ENCODE data around the gene FGGY.
"Not testable (repeated sequence)": the region's sequence is repeated elsewhere in the genome, so short reads cannot be mapped to it uniquely, and the experiment has no call there.

FGGY gene

GRCh38 chr1:59494145-59494833 is 197.4 kb downstream of the FGGY start:
- DNase-seq = no peak

- DNase-seq = not testable (repeated sequence)
Observed at GRCh38 chr1:59496156-59496555, 199.3 kb downstream of the FGGY start.

- no peak for DNase-seq
Observed at GRCh38 chr1:59497616-59498015, 200.7 kb downstream of the FGGY start.

GRCh38 chr1:59498640-59499039 is 201.7 kb downstream of the FGGY start:
- DNase-seq = no peak

GRCh38 chr1:59499273-59499942 is 202.5 kb downstream of the FGGY start:
- no peak for DNase-seq

GRCh38 chr1:59499943-59500569 is 203.2 kb downstream of the FGGY start:
- DNase-seq = no peak

GRCh38 chr1:59500950-59501742 is 204.3 kb downstream of the FGGY start:
- no peak for DNase-seq

- DNase-seq = no peak
Observed at GRCh38 chr1:59502009-59502691, 205.3 kb downstream of the FGGY start.

GRCh38 chr1:59504276-59504675 is 207.4 kb downstream of the FGGY start:
- DNase-seq = no peak

- no peak for DNase-seq
Observed at GRCh38 chr1:59505596-59506028, 208.7 kb downstream of the FGGY start.

GRCh38 chr1:59506952-59507351 is 210.1 kb downstream of the FGGY start:
- no peak for DNase-seq

GRCh38 chr1:59509341-59509875 is 212.5 kb downstream of the FGGY start:
- no peak for DNase-seq

- DNase-seq = no peak
Observed at GRCh38 chr1:59510249-59510648, 213.4 kb downstream of the FGGY start.

GRCh38 chr1:59511476-59512465 is 214.9 kb downstream of the FGGY start:
- no peak for DNase-seq

GRCh38 chr1:59512702-59513101 is 215.8 kb downstream of the FGGY start:
- DNase-seq = no peak

GRCh38 chr1:59514061-59514909 is 217.4 kb downstream of the FGGY start:
- DNase-seq = no peak

- no peak for DNase-seq
Observed at GRCh38 chr1:59516881-59517280, 220.0 kb downstream of the FGGY start.

GRCh38 chr1:59520194-59520593 is 223.3 kb downstream of the FGGY start:
- no peak for DNase-seq

- DNase-seq = no peak
Observed at GRCh38 chr1:59520827-59521418, 224.0 kb downstream of the FGGY start.

GRCh38 chr1:59521456-59521855 is 224.6 kb downstream of the FGGY start:
- DNase-seq = no peak
